A549 (cell line): Measurements from ENCODE around the gene SMPDL3B.

ENCODE experiments used
- BHLHE40 ChIP-seq: IDR thresholded peaks from 2 replicates; pipeline ENCODE4 v1.6.1; 2012; ENCODE audit warnings: low read depth, low read length, inconsistent platforms
- CHD2 ChIP-seq: fragments of 150-350 bp; IDR thresholded peaks from 2 replicates; pipeline ENCODE4 v1.6.1; 2014; ENCODE audit warnings: low read length; ENCODE audit not compliant: partially characterized antibody
- EHMT2 ChIP-seq: fragments of 200-600 bp; sonication (generic); IDR thresholded peaks from 2 replicates; pipeline ENCODE4 v1.6.1; 2016; ENCODE audit warnings: antibody characterized with exemption, low read depth, mild to moderate bottlenecking, moderate library complexity
- FOSL2 ChIP-seq, 2 experiments: fragments of 450-650 bp in 1 of 2; fragments of >200 bp in 1 of 2; sonication (Bioruptor Twin) in 1 of 2; formaldehyde crosslinking; IDR thresholded peaks; 2 replicates each; pipeline versions ENCODE4 v1.5.0 to v1.6.1; 2016 to 2020; ENCODE audit warnings: mild to moderate bottlenecking in 1 of 2, moderate library complexity in 1 of 2
- HOXB5 ChIP-seq: fragments of 250-450 bp; sonication (Bioruptor Pico); IDR thresholded peaks from 2 replicates; pipeline ENCODE4 v1.5.0; 2020; ENCODE audit warnings: mild to moderate bottlenecking, moderate library complexity
- JUN ChIP-seq, 2 experiments: fragments of >200 bp; sonication (Bioruptor Twin); formaldehyde crosslinking; IDR thresholded peaks; 2 replicates in 1 of 2; 3 replicates in 1 of 2; pipeline ENCODE4 v1.6.1; 2016 to 2017
- KDM1A ChIP-seq: fragments of 200-600 bp; sonication (generic); IDR thresholded peaks from 2 replicates; pipeline ENCODE4 v1.6.1; 2016; ENCODE audit warnings: low read depth, mild to moderate bottlenecking
- POLR2A ChIP-seq: IDR thresholded peaks from 2 replicates; pipeline ENCODE4 v1.6.1; 2012; ENCODE audit warnings: mild to moderate bottlenecking, low read length
- RCOR1 ChIP-seq: fragments of 150-350 bp; IDR thresholded peaks from 2 replicates; pipeline ENCODE4 v1.6.1; 2014; ENCODE audit warnings: antibody characterized with exemption, low read length, low read depth
- RFX5 ChIP-seq: fragments of 450-650 bp; IDR thresholded peaks from 2 replicates; pipeline ENCODE4 v1.7.1; 2014; ENCODE audit warnings: antibody characterized with exemption, mild to moderate bottlenecking, moderate library complexity
- SMC3 ChIP-seq: fragments of >200 bp; sonication (Bioruptor Twin); formaldehyde crosslinking; IDR thresholded peaks from 3 replicates; pipeline ENCODE4 v1.6.1; 2018; ENCODE audit warnings: inconsistent platforms
- USF2 ChIP-seq: fragments of 450-650 bp; IDR thresholded peaks from 2 replicates; pipeline ENCODE4 v1.6.1; 2014; ENCODE audit warnings: antibody characterized with exemption
- TF ChIP-seq, protein P1 (sequence below): fragments of >200 bp; sonication (Bioruptor Twin); formaldehyde crosslinking; IDR thresholded peaks from 3 replicates; pipeline ENCODE4 v1.5.1; 2016
- TF ChIP-seq, protein P2 (sequence below): IDR thresholded peaks from 2 replicates; pipeline ENCODE4 v1.6.1; 2012

DNA sequence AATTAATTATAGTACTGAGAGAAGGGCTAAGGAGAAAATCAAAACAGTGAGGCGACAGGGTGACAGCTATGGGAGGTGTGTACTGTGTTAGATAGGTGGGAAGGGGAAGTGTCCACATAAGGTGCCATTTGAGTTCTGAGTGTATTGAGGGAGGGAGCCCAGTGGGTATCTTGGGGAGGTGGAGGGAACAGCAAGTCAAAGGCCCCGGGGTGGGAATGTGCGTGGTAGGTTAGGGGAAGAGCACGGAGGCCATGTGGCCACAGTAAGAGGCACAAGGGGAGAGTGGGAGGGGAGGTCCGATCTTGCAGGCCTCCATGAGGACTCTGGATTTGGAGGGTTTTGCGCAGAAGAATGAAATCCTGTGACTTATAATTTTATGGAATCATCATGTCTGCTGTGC is 22.0 kb downstream of the SMPDL3B start:
- TF ChIP-seq, protein P1, sequence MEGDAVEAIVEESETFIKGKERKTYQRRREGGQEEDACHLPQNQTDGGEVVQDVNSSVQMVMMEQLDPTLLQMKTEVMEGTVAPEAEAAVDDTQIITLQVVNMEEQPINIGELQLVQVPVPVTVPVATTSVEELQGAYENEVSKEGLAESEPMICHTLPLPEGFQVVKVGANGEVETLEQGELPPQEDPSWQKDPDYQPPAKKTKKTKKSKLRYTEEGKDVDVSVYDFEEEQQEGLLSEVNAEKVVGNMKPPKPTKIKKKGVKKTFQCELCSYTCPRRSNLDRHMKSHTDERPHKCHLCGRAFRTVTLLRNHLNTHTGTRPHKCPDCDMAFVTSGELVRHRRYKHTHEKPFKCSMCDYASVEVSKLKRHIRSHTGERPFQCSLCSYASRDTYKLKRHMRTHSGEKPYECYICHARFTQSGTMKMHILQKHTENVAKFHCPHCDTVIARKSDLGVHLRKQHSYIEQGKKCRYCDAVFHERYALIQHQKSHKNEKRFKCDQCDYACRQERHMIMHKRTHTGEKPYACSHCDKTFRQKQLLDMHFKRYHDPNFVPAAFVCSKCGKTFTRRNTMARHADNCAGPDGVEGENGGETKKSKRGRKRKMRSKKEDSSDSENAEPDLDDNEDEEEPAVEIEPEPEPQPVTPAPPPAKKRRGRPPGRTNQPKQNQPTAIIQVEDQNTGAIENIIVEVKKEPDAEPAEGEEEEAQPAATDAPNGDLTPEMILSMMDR: no peak
- TF ChIP-seq RFX5 (no peak), CHD2 (no peak), BHLHE40 (no peak), JUN (IDR thresholded peaks at IDR 0.05) (no peak), POLR2A (no peak), HOXB5 (CRISPR knock-in tag) (no peak), RCOR1 (no peak), KDM1A (no peak), EHMT2 (no peak), SMC3 (no peak), USF2 (no peak), FOSL2 (IDR thresholded peaks at IDR 0.05) (no peak), FOSL2 (CRISPR knock-in tag; IDR thresholded peaks at IDR 0.05) (no peak)
- TF ChIP-seq, protein P2, sequence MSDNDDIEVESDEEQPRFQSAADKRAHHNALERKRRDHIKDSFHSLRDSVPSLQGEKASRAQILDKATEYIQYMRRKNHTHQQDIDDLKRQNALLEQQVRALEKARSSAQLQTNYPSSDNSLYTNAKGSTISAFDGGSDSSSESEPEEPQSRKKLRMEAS: no peak
